Testis (tissue), 3 donors: ENCODE data around the gene ALKBH7. TPM values are rescaled to one million over a fixed set of nuclear protein-coding genes. Genes with fewer than 3 reads are reported as not detected.

Experiments used
- DNase-seq: peaks from one replicate; pipeline ENCODE4 v3.0.0-alpha.2; 2019
- H3K27ac ChIP-seq, 2 donors: fragments of 200-600 bp; sonication (generic); one replicate each; pipeline ENCODE4 v1.5.1; 2019
- H3K27me3 ChIP-seq: fragments of 200-600 bp; sonication (generic); one replicate; pipeline ENCODE4 v1.5.1; 2019
- H3K36me3 ChIP-seq: fragments of 200-600 bp; sonication (generic); one replicate; pipeline ENCODE4 v1.5.1; 2017; ENCODE audit warnings: low read depth; ENCODE audit errors: missing control alignments
- H3K4me1 ChIP-seq: fragments of 200-600 bp; sonication (generic); one replicate; pipeline ENCODE4 v1.5.1; 2019
- H3K4me3 ChIP-seq, 2 donors: fragments of 200-600 bp; sonication (generic); one replicate each; pipeline ENCODE4 v1.5.1; 2017 to 2019
- H3K9me3 ChIP-seq: fragments of 200-600 bp; sonication (generic); one replicate; pipeline ENCODE4 v1.5.1; 2017
- CTCF ChIP-seq, 3 experiments: fragments of 450-650 bp in 2 of 3; fragments of 200-600 bp in 1 of 3; sonication (generic) in 1 of 3; IDR thresholded peaks; one replicate each; pipeline ENCODE4 v1.5.1; 2016 to 2019; ENCODE audit warnings: antibody characterized with exemption in 3 of 3, mild to moderate bottlenecking in 2 of 3, moderate library complexity in 1 of 3
- POLR2A ChIP-seq: fragments of 450-650 bp; IDR thresholded peaks from one replicate; pipeline ENCODE4 v1.6.1; 2017; ENCODE audit warnings: antibody characterized with exemption, mild to moderate bottlenecking, moderate library complexity
- WGBS, 2 donors: methylation state at CpG; one replicate each; pipeline ENCODE4 v1.1.5; 2018; 5-methylcytosine and 5-hydroxymethylcytosine counted together
- intact Hi-C: fragments of 100-400 bp; cut with DNase I; formaldehyde crosslinking; loops from one replicate; pipeline ENCODE4 v1.15.1; 2023; ENCODE audit warnings: low total_unique reads
- polyA plus RNA-seq: library from polyadenylated mRNA; stranded (reverse); fragments of 350-450 nt; fragmentation: Illumina TruSeq; extraction: RNeasy Lipid Tissue Mini Kit (QIAGEN cat#74804); gene quantifications from one replicate; pipeline ENCODE4 v1.2.3, GENCODE V29; 2014; ENCODE audit warnings: low read depth, low replicate concordance; ENCODE audit not compliant: insufficient read depth
- total RNA-seq, 2 donors: library from RNA; depleted of rRNA; stranded (reverse); fragments of >200 nt; gene quantifications; one replicate each; pipeline ENCODE4 v1.2.3, GENCODE V29; 2016

Gene ALKBH7
- total and polyA plus RNA-seq, 3 donors from 2014 or later: 243 to 608 (median 524) TPM

- Histone ChIP-seq H3K27ac (no peak overlapping the region), H3K36me3 (no peaks in the 10 kb centered on the region), H3K4me3 (no peak overlapping the region), H3K9me3 (no peaks in the 10 kb centered on the region), H3K4me1 (peaks cover 8% of the 10 kb centered on the region), H3K27me3 (no peaks in the 10 kb centered on the region)
- TF ChIP-seq CTCF (IDR thresholded peaks at IDR 0.05): no peak
- TF ChIP-seq POLR2A: no peak
- DNase-seq: no peak
- WGBS, 2 donors: 77 to 85% methylated on average over 9 of the region's 9 CpGs
- intact Hi-C loops: no loop called here
Measured at GRCh38 chr19:6378486-6378885, 5.9 kb downstream of the ALKBH7 start.

GRCh38 chr19:6379744-6380143, 7.2 kb downstream of the ALKBH7 start:
- no peaks in the 10 kb centered on the region for H3K4me1 ChIP-seq
- intact Hi-C loops: no loop called here
- H3K9me3 ChIP-seq: no peaks in the 10 kb centered on the region
- no peaks in the 10 kb centered on the region for H3K36me3 ChIP-seq
- no peak overlapping the region for H3K27ac ChIP-seq
- no peak for TF ChIP-seq CTCF (IDR thresholded peaks at IDR 0.05)
- no peak for TF ChIP-seq POLR2A
- no peaks in the 10 kb centered on the region for H3K27me3 ChIP-seq
- no peak for DNase-seq
- 91 to 97% methylated on average over 3 of the region's 3 CpGs for WGBS, 2 donors
- H3K4me3 ChIP-seq: no peak overlapping the region

- Histone ChIP-seq H3K4me1 (no peaks in the 10 kb centered on the region), H3K9me3 (no peaks in the 10 kb centered on the region), H3K27ac (no peak overlapping the region), H3K4me3 (no peak overlapping the region), H3K36me3 (no peaks in the 10 kb centered on the region), H3K27me3 (no peaks in the 10 kb centered on the region)
- WGBS, 2 donors: 96 to 98% methylated on average over 28 to 31 of the region's 40 CpGs
- TF ChIP-seq CTCF (IDR thresholded peaks at IDR 0.05): no peak
- no peak for TF ChIP-seq POLR2A
- no peak for DNase-seq
- intact Hi-C loops: no loop called here
Measured at GRCh38 chr19:6381030-6381750, 8.6 kb downstream of the ALKBH7 start.

GRCh38 chr19:6383188-6383587, 10.6 kb downstream of the ALKBH7 start:
- H3K9me3 ChIP-seq: no peaks in the 10 kb centered on the region
- H3K36me3 ChIP-seq: no peaks in the 10 kb centered on the region
- H3K4me1 ChIP-seq: no peaks in the 10 kb centered on the region
- H3K4me3 ChIP-seq: no peak overlapping the region
- WGBS, 2 donors: 96 to 97% methylated on average over 16 to 19 of the region's 19 CpGs
- intact Hi-C loops: no loop called here
- TF ChIP-seq CTCF (IDR thresholded peaks at IDR 0.05) (no peak), POLR2A (no peak)
- no peak for DNase-seq
- H3K27ac ChIP-seq: no peak overlapping the region
- no peaks in the 10 kb centered on the region for H3K27me3 ChIP-seq

- DNase-seq: no peak
- Histone ChIP-seq H3K27ac (no peak overlapping the region), H3K9me3 (no peaks in the 10 kb centered on the region), H3K4me1 (no peaks in the 10 kb centered on the region), H3K27me3 (no peaks in the 10 kb centered on the region), H3K4me3 (no peak overlapping the region), H3K36me3 (no peaks in the 10 kb centered on the region)
- 85 to 89% methylated on average over 4 of the region's 4 CpGs for WGBS, 2 donors
- intact Hi-C loops: no loop called here
- TF ChIP-seq CTCF (IDR thresholded peaks at IDR 0.05) (no peak), POLR2A (no peak)
Measured at GRCh38 chr19:6384381-6384780, 11.8 kb downstream of the ALKBH7 start.
